K562 (cell line): Measurements from ENCODE around the gene PRR16. TPM values are rescaled to one million over a fixed set of nuclear protein-coding genes. Genes with fewer than 3 reads are reported as not detected.

Experiments used
- ATAC-seq: fragments of 200-7000 bp; cut with Tn5 transposase; 3 replicates; pipeline ENCODE4 v1.9.1; 2020; ENCODE audit warnings: moderate library complexity
- BruUV-seq: library from RNA; stranded (reverse); fragments of 400-500 nt; replicated peaks from 2 replicates; lab custom pipeline; 2021; lab: Mats Ljungman, UMichigan
- CTCF ChIA-PET: fragments of 300-600 bp; formaldehyde crosslinking; extraction: SDS; loops from one replicate; lab custom pipeline; 2021; ENCODE audit warnings: low intra/inter-chr PET ratio; lab: Yijun Ruan, JAX
- POLR2A ChIA-PET: fragments of 300-600, 350-650 bp; sonication (Branson Sonifier 250); formaldehyde crosslinking; extraction: SDS; loops from one replicate; lab custom pipeline; 2021; ENCODE audit warnings: antibody characterized with exemption, inconsistent platforms; lab: Yijun Ruan, JAX
- DNase-seq, 4 experiments: peaks; one replicate each; pipeline versions ENCODE4 v3.0.0 to v3.0.0-alpha.2; 2011 to 2018; ENCODE audit warnings: low spot score in 3 of 4, mixed read lengths in 3 of 4; ENCODE audit errors: extremely low read depth in 1 of 4
- FAIRE-seq: peaks from 2 replicates; lab custom pipeline; 2011; peaks lifted over from hg19 to GRCh38; lab: Jason Lieb, UNC
- H2AFZ ChIP-seq: 2 replicates; pipeline ENCODE4 v1.6.0; 2011; ENCODE audit warnings: low read depth, low read length, control low read depth, inconsistent platforms
- H3K27ac ChIP-seq: fragments of 200-600 bp; 3 replicates; pipeline ENCODE4 v1.8.0; 2011; ENCODE audit warnings: low read depth, mild to moderate bottlenecking, control low read depth, inconsistent platforms, low read length, moderate library complexity, mixed read lengths; ENCODE audit errors: extremely low read depth
- H3K27me3 ChIP-seq, 2 experiments: fragments of 300-600 bp in 1 of 2; 2 replicates in 1 of 2; 3 replicates in 1 of 2; pipeline versions ENCODE4 v1.6.0 to v1.8.0; 2011; ENCODE audit warnings: inconsistent platforms in 2 of 2, low read length in 2 of 2, mild to moderate bottlenecking in 1 of 2, mixed read lengths in 1 of 2, moderate library complexity in 1 of 2; ENCODE audit not compliant: control insufficient read depth in 2 of 2, insufficient read depth in 2 of 2
- H3K36me3 ChIP-seq: fragments of 300-600 bp; 3 replicates; pipeline ENCODE4 v1.8.0; 2011; ENCODE audit warnings: mild to moderate bottlenecking, low read length, inconsistent platforms; ENCODE audit not compliant: control insufficient read depth, insufficient read depth
- H3K4me1 ChIP-seq, 2 experiments: fragments of 200-600 bp in 1 of 2; replicated peaks in 1 of 2; 2 replicates in 1 of 2; 3 replicates in 1 of 2; pipeline versions ENCODE4 v1.5.1 to v1.8.0; 2011; ENCODE audit warnings: inconsistent platforms in 2 of 2, low read length in 2 of 2, mild to moderate bottlenecking in 1 of 2, mixed read lengths in 1 of 2, moderate library complexity in 1 of 2; ENCODE audit not compliant: control insufficient read depth in 2 of 2, insufficient read depth in 2 of 2
- H3K4me2 ChIP-seq: 2 replicates; pipeline ENCODE4 v1.6.1; 2011; ENCODE audit warnings: low read length, control low read depth, inconsistent platforms, mixed read lengths; ENCODE audit not compliant: insufficient read depth
- H3K4me3 ChIP-seq: fragments of 200-600 bp; sonication (generic), shearing (Covaris generic); 2 replicates; pipeline ENCODE4 v1.5.1; 2016; ENCODE audit warnings: control low read depth, inconsistent platforms
- H3K79me2 ChIP-seq: fragments of 200-600 bp; 3 replicates; pipeline ENCODE4 v1.8.0; 2011; ENCODE audit warnings: low read length, inconsistent platforms; ENCODE audit not compliant: control insufficient read depth, insufficient read depth
- H3K9ac ChIP-seq, 2 experiments: 2 replicates each; pipeline versions ENCODE4 v1.6.0 to v1.6.1; 2011; ENCODE audit warnings: low read depth in 2 of 2, low read length in 2 of 2, control low read depth in 1 of 2, inconsistent platforms in 1 of 2, mild to moderate bottlenecking in 1 of 2, mixed read lengths in 1 of 2; ENCODE audit not compliant: insufficient read depth in 1 of 2
- H3K9me1 ChIP-seq: one replicate; pipeline ENCODE4 v1.6.0; 2011; ENCODE audit warnings: inconsistent platforms, mild to moderate bottlenecking, low read length, moderate library complexity; ENCODE audit not compliant: control insufficient read depth, insufficient read depth
- H3K9me3 ChIP-seq: replicated peaks from 2 replicates; pipeline ENCODE4 v1.5.1; 2011; ENCODE audit warnings: low read depth, low read length, inconsistent platforms; ENCODE audit not compliant: control insufficient read depth, insufficient read depth
- H4K20me1 ChIP-seq: replicated peaks from 2 replicates; pipeline ENCODE4 v1.6.1; 2011; ENCODE audit warnings: low read length, inconsistent platforms, mixed read lengths; ENCODE audit not compliant: control insufficient read depth, insufficient read depth
- ARID2 ChIP-seq: fragments of 450-650 bp; IDR thresholded peaks from 2 replicates; pipeline ENCODE4 v1.6.1; 2017; ENCODE audit warnings: antibody characterized with exemption, mild to moderate bottlenecking
- BDP1 ChIP-seq: IDR thresholded peaks from 3 replicates; pipeline ENCODE4 v1.6.1; 2011; ENCODE audit not compliant: insufficient read length, insufficient read depth
- CBFA2T3 ChIP-seq: fragments of 450-650 bp; IDR thresholded peaks from 2 replicates; pipeline ENCODE4 v1.6.1; 2017
- E2F8 ChIP-seq: fragments of 450-650 bp; IDR thresholded peaks from 2 replicates; pipeline ENCODE4 v1.7.1; 2018; ENCODE audit warnings: mild to moderate bottlenecking, low read depth; ENCODE audit not compliant: partially characterized antibody
- EHMT2 ChIP-seq: fragments of 450-650 bp; IDR thresholded peaks from 2 replicates; pipeline ENCODE4 v1.6.1; 2018; ENCODE audit warnings: antibody characterized with exemption
- RB1 ChIP-seq: fragments of 450-650 bp; IDR thresholded peaks from 2 replicates; pipeline ENCODE4 v1.6.1; 2017; ENCODE audit warnings: low read depth, mild to moderate bottlenecking
- SOX6 ChIP-seq: fragments of 450-650 bp; IDR thresholded peaks from 2 replicates; pipeline ENCODE4 v1.6.1; 2014; ENCODE audit warnings: mild to moderate bottlenecking
- TAF1 ChIP-seq: IDR thresholded peaks from 2 replicates; pipeline ENCODE4 v1.6.1; 2011; ENCODE audit warnings: mild to moderate bottlenecking, low read length, moderate library complexity; ENCODE audit not compliant: insufficient read depth, control insufficient read depth, severe bottlenecking; ENCODE audit errors: extremely low read depth
- ZNF347 ChIP-seq: fragments of 450-650 bp; formaldehyde crosslinking; IDR thresholded peaks from 2 replicates; pipeline ENCODE4 v1.4.0; 2020; ENCODE audit warnings: low read depth, mild to moderate bottlenecking, moderate library complexity
- ZNF384 ChIP-seq: IDR thresholded peaks from 2 replicates; pipeline ENCODE4 v1.6.1; 2012; ENCODE audit warnings: low read depth, low read length, improper control_type of control experiment
- ZNF398 ChIP-seq: fragments of 250-450 bp; sonication (Bioruptor Pico); IDR thresholded peaks from 2 replicates; pipeline ENCODE4 v1.8.0; 2021; ENCODE audit warnings: moderate library complexity, mild to moderate bottlenecking, inconsistent platforms
- ZNF518B ChIP-seq: fragments of 250-450 bp; sonication (Bioruptor Pico); IDR thresholded peaks from 2 replicates; pipeline ENCODE4 v1.5.0; 2021; ENCODE audit warnings: mild to moderate bottlenecking, moderate library complexity
- WGBS: fragments of 100-300 bp; shearing (Covaris generic); methylation state at CpG from one replicate; pipeline ENCODE4 v1.1.6; 2016; ENCODE audit warnings: low coverage, mixed read lengths; ENCODE audit not compliant: insufficient coverage; ENCODE audit errors: missing lambda C conversion rate; 5-methylcytosine and 5-hydroxymethylcytosine counted together
- in situ Hi-C: fragments of 300-500 bp; cut with MboI; formaldehyde crosslinking; loops from 4 replicates; pipeline ENCODE4 v1.15.0; 2018; ENCODE audit warnings: inconsistent platforms, mixed read lengths
- intact Hi-C: fragments of 100-400 bp; cut with micrococcal nuclease; formaldehyde crosslinking; loops from 2 replicates; pipeline ENCODE4 v1.14.2; 2022
- polyA plus RNA-seq, 8 experiments: library from polyadenylated mRNA; depleted of rRNA in 4 of 8; stranded (reverse) in 5 of 8; unstranded in 3 of 8; fragments of >200 nt; fragmentation: Nextera tagmentation in 2 of 8; fragmentation: Illumina TruSeq in 1 of 8; extraction: Ambion mirVana in 2 of 8; extraction: Trizol in 1 of 8; gene quantifications; 2 replicates each; pipeline versions ENCODE4 v1.2.1 to v1.2.3, GENCODE V29; 2011 to 2014; ENCODE audit warnings: inconsistent platforms in 1 of 8, missing spikeins in 1 of 8
- total RNA-seq, 7 experiments: library from RNA; depleted of rRNA in 6 of 7; stranded (reverse); fragments of >200 nt in 6 of 7; fragmentation: Illumina TruSeq in 2 of 7; extraction: Trizol in 2 of 7; gene quantifications; 2 replicates each; pipeline versions ENCODE4 v1.2.1 to v1.2.3, GENCODE V29; 2011 to 2021; ENCODE audit warnings: low replicate concordance in 1 of 7

PRR16 gene
- total and polyA plus RNA-seq, 9 of the 15 experiments (the other 6 are each of a cell fraction or from before 2014, with no cell fraction given), result 0.61 to 10.1 (median 3.3) TPM

- TF ChIP-seq BDP1, result no peak
- TF ChIP-seq SOX6, result no peak
- TF ChIP-seq E2F8, result no peak
- no peak for TF ChIP-seq ARID2
These were observed 21.4 kb upstream of the PRR16 start (continued) for GRCh38 chr5:120442694-120443093.

- 0% methylated on average over 2 of the region's 2 CpGs for WGBS
- Histone ChIP-seq H3K4me1 (no peaks in the 10 kb centered on the region), H3K9me3 (no peaks in the 10 kb centered on the region)
- BruUV-seq, result no TSS peak
- TF ChIP-seq TAF1, result no peak
- TF ChIP-seq CBFA2T3, result no peak
- no peak for TF ChIP-seq ZNF347
- no peak for TF ChIP-seq EHMT2
- no peak for TF ChIP-seq ZNF518B
- no peak for TF ChIP-seq ZNF398 (CRISPR knock-in tag)
- no peak for TF ChIP-seq RB1
- no peak for TF ChIP-seq ZNF384
- TF ChIP-seq, all 486 proteins: peak for 0
- Histone ChIP-seq H3K9ac (no peak overlapping the region), H4K20me1 (no peaks in the 10 kb centered on the region), H2AFZ (no peak overlapping the region), H3K27ac (no peak overlapping the region), H3K79me2 (no peaks in the 10 kb centered on the region), H3K4me3 (no peak overlapping the region), H3K4me2 (no peak overlapping the region), H3K9me1 (no peaks in the 10 kb centered on the region), H3K36me3 (no peaks in the 10 kb centered on the region), H3K27me3 (no peaks in the 10 kb centered on the region)
- FAIRE-seq (no peak), DNase-seq (no peak), ATAC-seq (no peak)
- intact Hi-C loops, result no loop called here
- in situ Hi-C loops, result no loop called here
- POLR2A ChIA-PET, result no interaction called here
- CTCF ChIA-PET, result no interaction called here
These were observed 20.5 kb upstream of the PRR16 start for GRCh38 chr5:120443607-120444006.
